K562 (cell line): ENCODE results near the gene RNF223. TPM values are rescaled to one million over a fixed set of nuclear protein-coding genes. Genes with fewer than 3 reads are reported as not detected.
A peak's percentile ranks its signal among the peaks of the same experiment; 100 is the strongest.

Experiments used
- BACH1 ChIP-seq: fragments of 200-800 bp; sonication (Bioruptor generic); IDR thresholded peaks from 2 replicates; pipeline ENCODE4 v1.6.1; 2016; ENCODE audit warnings: missing genetic modification characterization, missing compliant biosample characterization
- CAMTA2 ChIP-seq: fragments of 250-450 bp; sonication (Bioruptor Pico); conservative IDR thresholded peaks from 2 replicates; pipeline ENCODE4 v1.5.1; 2022
- E2F3 ChIP-seq: fragments of 250-450 bp; sonication (Bioruptor Pico); IDR thresholded peaks from 2 replicates; pipeline ENCODE4 v1.4.0; 2020; ENCODE audit warnings: mild to moderate bottlenecking
- ELF4 ChIP-seq: fragments of 450-650 bp; formaldehyde crosslinking; IDR thresholded peaks from 2 replicates; pipeline ENCODE4 v1.4.0; 2022; ENCODE audit warnings: missing genetic modification characterization
- EZH2 ChIP-seq: IDR thresholded peaks from 2 replicates; pipeline ENCODE4 v1.6.1; 2012; ENCODE audit warnings: low read depth, mild to moderate bottlenecking, inconsistent platforms, low read length, borderline replicate concordance
- FOS ChIP-seq: IDR thresholded peaks from 3 replicates; pipeline ENCODE4 v1.6.1; 2011; ENCODE audit not compliant: insufficient read length; ENCODE audit errors: extremely low read depth
- HOXB6 ChIP-seq: fragments of 250-450 bp; sonication (Bioruptor Pico); IDR thresholded peaks from 2 replicates; pipeline ENCODE4 v1.5.1; 2022; ENCODE audit warnings: mild to moderate bottlenecking, borderline replicate concordance
- ILK ChIP-seq: fragments of 450-650 bp; IDR thresholded peaks from 2 replicates; pipeline ENCODE4 v1.6.1; 2016; ENCODE audit warnings: missing genetic modification characterization, low read depth, mild to moderate bottlenecking, missing compliant biosample characterization, moderate library complexity, borderline replicate concordance
- NR3C1 ChIP-seq: sonication (generic); formaldehyde crosslinking; IDR thresholded peaks from 2 replicates; pipeline ENCODE4 v1.8.1; 2022; ENCODE audit warnings: missing genetic modification reagents
- RAD21 ChIP-seq, 2 experiments: fragments of 250-450 bp in 1 of 2; fragments of 450-650 bp in 1 of 2; sonication (Bioruptor Pico) in 1 of 2; formaldehyde crosslinking in 1 of 2; IDR thresholded peaks in 1 of 2; conservative IDR thresholded peaks in 1 of 2; 2 replicates each; pipeline versions ENCODE4 v1.4.0 to v1.8.0; 2020 to 2022; ENCODE audit warnings: mild to moderate bottlenecking in 2 of 2, moderate library complexity in 1 of 2
- RNF2 ChIP-seq: sonication (generic); IDR thresholded peaks from 2 replicates; pipeline ENCODE4 v1.6.1; 2016
- SMAD3 ChIP-seq: fragments of 450-650 bp; formaldehyde crosslinking; conservative IDR thresholded peaks from 2 replicates; pipeline ENCODE4 v1.4.0; 2020; ENCODE audit warnings: mild to moderate bottlenecking
- TAL1 ChIP-seq: fragments of 450-650 bp; IDR thresholded peaks from 2 replicates; pipeline ENCODE4 v1.6.1; 2016; ENCODE audit warnings: mild to moderate bottlenecking
- ZC3H8 ChIP-seq: fragments of 450-650 bp; IDR thresholded peaks from 2 replicates; pipeline ENCODE4 v1.6.1; 2017
- ZNF184 ChIP-seq: sonication (generic); formaldehyde crosslinking; IDR thresholded peaks from 2 replicates; pipeline ENCODE4 v1.5.0; 2020; ENCODE audit warnings: missing genetic modification reagents
- polyA plus RNA-seq, 8 experiments: library from polyadenylated mRNA; depleted of rRNA in 4 of 8; stranded (reverse) in 5 of 8; unstranded in 3 of 8; fragments of >200 nt; fragmentation: Nextera tagmentation in 2 of 8; fragmentation: Illumina TruSeq in 1 of 8; extraction: Ambion mirVana in 2 of 8; extraction: Trizol in 1 of 8; gene quantifications; 2 replicates each; pipeline versions ENCODE4 v1.2.1 to v1.2.3, GENCODE V29; 2011 to 2014; ENCODE audit warnings: inconsistent platforms in 1 of 8, missing spikeins in 1 of 8
- total RNA-seq, 7 experiments: library from RNA; depleted of rRNA in 6 of 7; stranded (reverse); fragments of >200 nt in 6 of 7; fragmentation: Illumina TruSeq in 2 of 7; extraction: Trizol in 2 of 7; gene quantifications; 2 replicates each; pipeline versions ENCODE4 v1.2.1 to v1.2.3, GENCODE V29; 2011 to 2021; ENCODE audit warnings: low replicate concordance in 1 of 7
- TF ChIP-seq, protein P1 (sequence below): fragments of 450-650 bp; IDR thresholded peaks from one replicate; pipeline ENCODE4 v1.6.1; 2018; ENCODE audit warnings: mild to moderate bottlenecking, moderate library complexity; ENCODE audit not compliant: partially characterized antibody
- TF ChIP-seq, protein P2 (sequence below): sonication (generic); formaldehyde crosslinking; IDR thresholded peaks from 2 replicates; pipeline ENCODE4 v1.8.0; 2022; ENCODE audit warnings: missing genetic modification reagents, mild to moderate bottlenecking, borderline replicate concordance
- TF ChIP-seq, protein P3 (sequence below): fragments of 250-450 bp; sonication (Bioruptor Pico); IDR thresholded peaks from 2 replicates; pipeline ENCODE4 v1.9.0; 2021; ENCODE audit warnings: mild to moderate bottlenecking, inconsistent platforms

Gene RNF223
- total and polyA plus RNA-seq, 9 of the 15 experiments (the other 6 are each of a cell fraction or from before 2014, with no cell fraction given), result 0.04 to 0.32 TPM; not detected in 7

DNA sequence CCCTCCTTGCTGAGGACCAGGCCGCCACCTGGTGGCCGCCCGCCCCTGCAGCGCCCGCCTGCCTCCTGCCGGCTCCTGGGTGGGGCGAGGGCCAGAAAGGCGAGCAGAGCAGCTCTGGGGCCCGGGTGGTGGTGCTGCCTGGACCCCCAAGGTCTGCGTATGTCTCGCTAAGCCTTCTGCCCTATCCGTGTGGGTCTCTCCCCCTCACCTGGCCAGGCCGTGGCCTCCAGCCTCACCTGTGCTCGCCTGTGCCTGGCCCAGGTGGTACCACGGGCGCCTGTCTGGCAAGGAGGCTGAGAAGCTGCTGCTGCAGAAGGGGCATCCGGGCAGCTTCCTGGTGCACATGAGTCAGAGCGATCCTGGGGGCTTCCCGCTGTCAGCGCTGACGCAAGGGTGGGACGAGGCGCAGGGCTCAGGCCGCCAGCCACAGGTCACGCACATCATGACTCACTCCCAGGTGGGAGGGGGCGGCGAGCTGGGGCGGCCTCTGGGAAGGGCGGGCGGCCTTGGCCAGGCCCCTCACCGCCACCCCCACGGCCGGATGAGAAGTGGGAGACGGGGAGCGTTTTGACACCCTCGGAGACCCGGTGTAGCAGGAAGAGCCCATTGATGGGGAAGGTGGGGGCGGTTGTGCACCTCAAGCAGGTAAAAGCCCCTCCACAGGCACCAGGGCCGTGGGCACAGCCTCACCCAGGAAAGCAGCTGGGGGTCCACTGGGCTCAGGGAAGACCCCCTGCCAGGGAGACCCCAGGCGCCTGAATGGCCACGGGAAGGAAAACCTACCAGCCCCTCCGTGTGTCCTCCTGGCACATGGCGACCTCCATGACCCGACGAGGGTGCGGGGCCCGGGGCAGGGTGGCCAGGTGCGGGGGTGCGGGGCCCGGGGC is 9.9 kb downstream of the RNF223 start (continued):
- TF ChIP-seq, protein P1, sequence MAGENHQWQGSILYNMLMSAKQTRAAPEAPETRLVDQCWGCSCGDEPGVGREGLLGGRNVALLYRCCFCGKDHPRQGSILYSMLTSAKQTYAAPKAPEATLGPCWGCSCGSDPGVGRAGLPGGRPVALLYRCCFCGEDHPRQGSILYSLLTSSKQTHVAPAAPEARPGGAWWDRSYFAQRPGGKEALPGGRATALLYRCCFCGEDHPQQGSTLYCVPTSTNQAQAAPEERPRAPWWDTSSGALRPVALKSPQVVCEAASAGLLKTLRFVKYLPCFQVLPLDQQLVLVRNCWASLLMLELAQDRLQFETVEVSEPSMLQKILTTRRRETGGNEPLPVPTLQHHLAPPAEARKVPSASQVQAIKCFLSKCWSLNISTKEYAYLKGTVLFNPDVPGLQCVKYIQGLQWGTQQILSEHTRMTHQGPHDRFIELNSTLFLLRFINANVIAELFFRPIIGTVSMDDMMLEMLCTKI, result no peak
- TF ChIP-seq ZNF184 (CRISPR knock-in tag), result no peak
- no peak for TF ChIP-seq HOXB6 (CRISPR knock-in tag)
- TF ChIP-seq BACH1, result no peak
- 0 out of 2 replicates have a peak, but pooled peaks have one; percentile 21 for TF ChIP-seq E2F3 (CRISPR knock-in tag)
- TF ChIP-seq, protein P2, sequence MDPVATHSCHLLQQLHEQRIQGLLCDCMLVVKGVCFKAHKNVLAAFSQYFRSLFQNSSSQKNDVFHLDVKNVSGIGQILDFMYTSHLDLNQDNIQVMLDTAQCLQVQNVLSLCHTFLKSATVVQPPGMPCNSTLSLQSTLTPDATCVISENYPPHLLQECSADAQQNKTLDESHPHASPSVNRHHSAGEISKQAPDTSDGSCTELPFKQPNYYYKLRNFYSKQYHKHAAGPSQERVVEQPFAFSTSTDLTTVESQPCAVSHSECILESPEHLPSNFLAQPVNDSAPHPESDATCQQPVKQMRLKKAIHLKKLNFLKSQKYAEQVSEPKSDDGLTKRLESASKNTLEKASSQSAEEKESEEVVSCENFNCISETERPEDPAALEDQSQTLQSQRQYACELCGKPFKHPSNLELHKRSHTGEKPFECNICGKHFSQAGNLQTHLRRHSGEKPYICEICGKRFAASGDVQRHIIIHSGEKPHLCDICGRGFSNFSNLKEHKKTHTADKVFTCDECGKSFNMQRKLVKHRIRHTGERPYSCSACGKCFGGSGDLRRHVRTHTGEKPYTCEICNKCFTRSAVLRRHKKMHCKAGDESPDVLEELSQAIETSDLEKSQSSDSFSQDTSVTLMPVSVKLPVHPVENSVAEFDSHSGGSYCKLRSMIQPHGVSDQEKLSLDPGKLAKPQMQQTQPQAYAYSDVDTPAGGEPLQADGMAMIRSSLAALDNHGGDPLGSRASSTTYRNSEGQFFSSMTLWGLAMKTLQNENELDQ, result no peak
- no peak for TF ChIP-seq NR3C1 (CRISPR knock-in tag)
- TF ChIP-seq RNF2, result peak; percentile 42; the same call in 1 of the 2 replicates
- no peak for TF ChIP-seq SMAD3
- no peak for TF ChIP-seq ILK
- TF ChIP-seq EZH2, result no peak
- no peak for TF ChIP-seq ELF4
- TF ChIP-seq RAD21 (CRISPR knock-in tag; conservative IDR thresholded peaks at IDR 0.05 in 1 of 2, IDR thresholded peaks at IDR 0.05 in 1 of 2), result peak; percentile 92 to 96
- TF ChIP-seq ZC3H8, result no peak; the same call in 1 of the 2 replicates
- TF ChIP-seq FOS, result peak; percentile 59
- no peak for TF ChIP-seq CAMTA2
- TF ChIP-seq, protein P3, sequence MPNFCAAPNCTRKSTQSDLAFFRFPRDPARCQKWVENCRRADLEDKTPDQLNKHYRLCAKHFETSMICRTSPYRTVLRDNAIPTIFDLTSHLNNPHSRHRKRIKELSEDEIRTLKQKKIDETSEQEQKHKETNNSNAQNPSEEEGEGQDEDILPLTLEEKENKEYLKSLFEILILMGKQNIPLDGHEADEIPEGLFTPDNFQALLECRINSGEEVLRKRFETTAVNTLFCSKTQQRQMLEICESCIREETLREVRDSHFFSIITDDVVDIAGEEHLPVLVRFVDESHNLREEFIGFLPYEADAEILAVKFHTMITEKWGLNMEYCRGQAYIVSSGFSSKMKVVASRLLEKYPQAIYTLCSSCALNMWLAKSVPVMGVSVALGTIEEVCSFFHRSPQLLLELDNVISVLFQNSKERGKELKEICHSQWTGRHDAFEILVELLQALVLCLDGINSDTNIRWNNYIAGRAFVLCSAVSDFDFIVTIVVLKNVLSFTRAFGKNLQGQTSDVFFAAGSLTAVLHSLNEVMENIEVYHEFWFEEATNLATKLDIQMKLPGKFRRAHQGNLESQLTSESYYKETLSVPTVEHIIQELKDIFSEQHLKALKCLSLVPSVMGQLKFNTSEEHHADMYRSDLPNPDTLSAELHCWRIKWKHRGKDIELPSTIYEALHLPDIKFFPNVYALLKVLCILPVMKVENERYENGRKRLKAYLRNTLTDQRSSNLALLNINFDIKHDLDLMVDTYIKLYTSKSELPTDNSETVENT (CRISPR knock-in tag), result no peak; the same call in 1 of the 2 replicates
- no peak for TF ChIP-seq TAL1
